A549 treated with CORT108297 at 1 μM for 4 hours (cell line): ENCODE results near the gene SDC3. TPM values are rescaled to one million over a fixed set of nuclear protein-coding genes. Genes with fewer than 3 reads are reported as not detected.

Experiments used
- total RNA-seq: library from RNA; stranded (reverse); fragments of 200-300 nt; extraction: Qiagen RNA extraction; gene quantifications from 5 replicates; pipeline ENCODE4 v1.2.3, GENCODE V29; 2022

Gene SDC3, protein sequence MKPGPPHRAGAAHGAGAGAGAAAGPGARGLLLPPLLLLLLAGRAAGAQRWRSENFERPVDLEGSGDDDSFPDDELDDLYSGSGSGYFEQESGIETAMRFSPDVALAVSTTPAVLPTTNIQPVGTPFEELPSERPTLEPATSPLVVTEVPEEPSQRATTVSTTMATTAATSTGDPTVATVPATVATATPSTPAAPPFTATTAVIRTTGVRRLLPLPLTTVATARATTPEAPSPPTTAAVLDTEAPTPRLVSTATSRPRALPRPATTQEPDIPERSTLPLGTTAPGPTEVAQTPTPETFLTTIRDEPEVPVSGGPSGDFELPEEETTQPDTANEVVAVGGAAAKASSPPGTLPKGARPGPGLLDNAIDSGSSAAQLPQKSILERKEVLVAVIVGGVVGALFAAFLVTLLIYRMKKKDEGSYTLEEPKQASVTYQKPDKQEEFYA
- total RNA-seq: 7.2 to 11.8 TPM (median 9.5 TPM) in 5 replicates

DNA sequence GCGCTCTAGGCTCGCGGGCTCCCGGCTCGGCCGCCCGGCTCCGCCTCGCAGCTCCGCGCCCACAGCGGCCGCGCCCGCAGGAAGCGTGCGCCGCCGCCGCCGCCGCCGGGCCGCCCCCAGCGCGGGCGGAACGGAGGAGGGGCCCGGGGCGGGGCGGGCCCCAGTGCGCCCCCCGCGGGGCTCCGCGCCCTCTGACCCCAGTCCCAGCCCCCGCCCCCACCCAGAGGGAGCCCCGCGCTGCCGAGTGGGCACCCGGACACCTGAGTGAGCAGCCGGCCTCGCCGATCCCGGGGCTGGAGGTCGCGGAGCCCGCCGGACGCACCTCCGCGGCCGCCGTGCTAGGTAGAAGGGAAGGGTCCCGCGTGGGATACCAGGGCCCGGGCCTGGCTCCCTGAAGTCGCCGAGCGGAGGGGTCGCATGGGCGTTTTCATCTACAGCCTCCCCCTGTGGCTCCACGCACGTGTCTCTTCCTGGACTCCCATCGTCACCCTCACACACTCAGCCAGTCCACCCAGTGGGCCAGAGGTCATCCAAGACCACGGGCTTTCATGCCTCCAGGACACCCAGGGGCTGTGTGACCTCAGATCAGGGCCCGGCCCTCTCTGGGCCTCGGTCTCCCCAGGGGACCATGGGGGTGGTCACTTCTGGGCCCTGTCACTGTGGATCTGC, at the start of gene SDC3:
Gene SDC3 (minus strand): TSS at position 63 of the 669 bp plus-strand sequence. CDS start 172 bp downstream, outside the sequence.

Other genes with a start within 250 kb of the SDC3 start
- 0.03 to 0.15 TPM (median 0.06 TPM) in 4 of 5 replicates, not detected in the other for gene MATN1, start 185.2 kb downstream of the SDC3 start, total RNA-seq
- gene LAPTM5, start 151.0 kb downstream of the SDC3 start, total RNA-seq: 0.14 to 0.34 TPM (median 0.17 TPM) in 5 replicates
- 24.9 to 34.5 TPM (median 31.8 TPM) in 5 replicates for gene PUM1, start 157.0 kb upstream of the SDC3 start, total RNA-seq